ENCODE results near the gene TRIM52. TPM values are rescaled to one million over a fixed set of nuclear protein-coding genes. Genes with fewer than 3 reads are reported as not detected.

TRIM52 gene
- total RNA-seq, 1 donor from 2014 or later, result 15.7 TPM

GRCh38 chr5:181234455-181235306 lies 26.3 kb downstream of the TRIM52 start:
- Mint-ChIP-seq H3K4me1 (ENCODE audit: low read depth, unreplicated experiment) (no peaks in the 10 kb centered on the region), H3K36me3 (ENCODE audit: unreplicated experiment) (peaks cover 8% of the 10 kb centered on the region), H3K9me3 (ENCODE audit: unreplicated experiment) (peaks cover 11% of the 10 kb centered on the region), H3K27me3 (ENCODE audit: unreplicated experiment) (peaks cover 4% of the 10 kb centered on the region), H3K4me3 (ENCODE audit: unreplicated experiment) (no peak overlapping the region), H3K27ac (ENCODE audit: unreplicated experiment) (peak overlapping the region; percentile 43)
- no peak for TF ChIP-seq CTCF (IDR thresholded peaks at IDR 0.05; ENCODE audit: partially characterized antibody, unreplicated experiment)
- no peak for DNase-seq

- peaks cover 6% of the 10 kb centered on the region for H3K27me3 Mint-ChIP-seq (ENCODE audit: unreplicated experiment)
- no peak overlapping the region for H3K27ac Mint-ChIP-seq (ENCODE audit: unreplicated experiment)
- DNase-seq, result no peak
- H3K4me1 Mint-ChIP-seq (ENCODE audit: low read depth, unreplicated experiment), result no peaks in the 10 kb centered on the region
- H3K9me3 Mint-ChIP-seq (ENCODE audit: unreplicated experiment), result peaks cover 11% of the 10 kb centered on the region
- H3K4me3 Mint-ChIP-seq (ENCODE audit: unreplicated experiment), result no peak overlapping the region
- peaks cover 10% of the 10 kb centered on the region for H3K36me3 Mint-ChIP-seq (ENCODE audit: unreplicated experiment)
- TF ChIP-seq CTCF (IDR thresholded peaks at IDR 0.05; ENCODE audit: partially characterized antibody, unreplicated experiment), result no peak
These were observed 27.0 kb downstream of the TRIM52 start for GRCh38 chr5:181233801-181234454.

- peaks cover 11% of the 10 kb centered on the region for H3K9me3 Mint-ChIP-seq (ENCODE audit: unreplicated experiment)
- peaks cover 10% of the 10 kb centered on the region for H3K36me3 Mint-ChIP-seq (ENCODE audit: unreplicated experiment)
These were observed 27.7 kb downstream of the TRIM52 start for GRCh38 chr5:181233088-181233800.

GRCh38 chr5:181232593-181232992 lies 28.4 kb downstream of the TRIM52 start:
- DNase-seq, result no peak
- Mint-ChIP-seq H3K4me1 (ENCODE audit: low read depth, unreplicated experiment) (no peaks in the 10 kb centered on the region), H3K36me3 (ENCODE audit: unreplicated experiment) (peaks cover 10% of the 10 kb centered on the region), H3K4me3 (ENCODE audit: unreplicated experiment) (no peak overlapping the region), H3K27me3 (ENCODE audit: unreplicated experiment) (peaks cover 6% of the 10 kb centered on the region), H3K9me3 (ENCODE audit: unreplicated experiment) (peaks cover 11% of the 10 kb centered on the region), H3K27ac (ENCODE audit: unreplicated experiment) (peak overlapping the region; percentile 52)
- TF ChIP-seq CTCF (IDR thresholded peaks at IDR 0.05; ENCODE audit: partially characterized antibody, unreplicated experiment), result no peak

More at GRCh38 chr5:181233088-181233800, 27.7 kb downstream of the TRIM52 start:
- Mint-ChIP-seq H3K4me1 (ENCODE audit: low read depth, unreplicated experiment) (no peaks in the 10 kb centered on the region), H3K27ac (ENCODE audit: unreplicated experiment) (peak overlapping the region; percentile 52), H3K27me3 (ENCODE audit: unreplicated experiment) (peaks cover 6% of the 10 kb centered on the region), H3K4me3 (ENCODE audit: unreplicated experiment) (no peak overlapping the region)
- DNase-seq, result no peak
- no peak for TF ChIP-seq CTCF (IDR thresholded peaks at IDR 0.05; ENCODE audit: partially characterized antibody, unreplicated experiment)
